Measurements from ENCODE around the gene GSK3B. TPM values are rescaled to one million over a fixed set of nuclear protein-coding genes. Genes with fewer than 3 reads are reported as not detected.

Gene GSK3B
- total and polyA plus RNA-seq, 12 donors, result 7.5 to 57.1 (median 46.1) TPM

- Histone ChIP-seq H3K4me3 (no peak overlapping the region), H3K27me3 (no peaks in the 10 kb centered on the region), H3K9me3 (peaks cover 0 to 11% (median 0%) of the 10 kb centered on the region in 11 donors), H3K27ac (no peak overlapping the region), H3K4me1 (peaks cover 0 to 48% (median 35%) of the 10 kb centered on the region in 9 donors), H3K36me3 (no peaks in the 10 kb centered on the region)
- DNase-seq (no peak), ATAC-seq (no peak)
- TF ChIP-seq CTCF (IDR thresholded peaks at IDR 0.05), result no peak
- intact Hi-C loops (cut with DNase I), result loop anchor here in 1 of 10 donors (10.0 kb wide), 1 partner anchor 53 kb away; no protein-coding TSS in a partner anchor
Observed at GRCh38 chr3:120031561-120031960, 62.7 kb downstream of the GSK3B start.

GRCh38 chr3:120029749-120030148, 64.5 kb downstream of the GSK3B start:
- DNase-seq (no peak), ATAC-seq (no peak)
- H3K27me3 ChIP-seq, result no peaks in the 10 kb centered on the region
- TF ChIP-seq CTCF (IDR thresholded peaks at IDR 0.05), result no peak
- H3K4me3 ChIP-seq, result no peak overlapping the region
- no peaks in the 10 kb centered on the region for H3K36me3 ChIP-seq
- 92 to 100% methylated on average over 1 of the region's 1 CpG for WGBS, 2 donors
- peaks cover 0 to 48% (median 31%) of the 10 kb centered on the region in 9 donors for H3K4me1 ChIP-seq
- no peak overlapping the region for H3K27ac ChIP-seq
- peaks cover 0 to 11% (median 0%) of the 10 kb centered on the region in 11 donors for H3K9me3 ChIP-seq
- intact Hi-C loops (cut with DNase I), result loop anchor here in 1 of 10 donors (10.0 kb wide), 1 partner anchor 55 kb away; no protein-coding TSS in a partner anchor

- H3K27ac ChIP-seq, result no peak overlapping the region
- no peaks in the 10 kb centered on the region for H3K27me3 ChIP-seq
- intact Hi-C loops (cut with DNase I), result no loop called here
- H3K36me3 ChIP-seq, result no peaks in the 10 kb centered on the region
- H3K4me1 ChIP-seq, result peaks cover 0 to 56% (median 31%) of the 10 kb centered on the region in 9 donors
- H3K4me3 ChIP-seq, result no peak overlapping the region
- DNase-seq, result no peak
- 77 to 89% methylated on average over 13 of the region's 13 CpGs for WGBS, 2 donors
- peaks cover 0 to 3% (median 0%) of the 10 kb centered on the region in 11 donors for H3K9me3 ChIP-seq
- ATAC-seq, result peak in 7 of 8 donors; percentile 23 to 66 (median 53)
- no peak for TF ChIP-seq CTCF (IDR thresholded peaks at IDR 0.05)
Observed at GRCh38 chr3:120028271-120029047, 65.8 kb downstream of the GSK3B start.

GRCh38 chr3:120027226-120027625, 67.0 kb downstream of the GSK3B start:
- WGBS, 2 donors, result 93 to 95% methylated on average over 4 of the region's 4 CpGs
- no peak for TF ChIP-seq CTCF (IDR thresholded peaks at IDR 0.05)
- Histone ChIP-seq H3K27me3 (no peaks in the 10 kb centered on the region), H3K9me3 (no peaks in the 10 kb centered on the region), H3K4me1 (peaks cover 0 to 69% (median 38%) of the 10 kb centered on the region in 9 donors), H3K4me3 (no peak overlapping the region), H3K36me3 (no peaks in the 10 kb centered on the region), H3K27ac (no peak overlapping the region)
- no peak for DNase-seq
- intact Hi-C loops (cut with DNase I), result no loop called here
- ATAC-seq, result no peak

All from heart right ventricle (tissue), 16 donors.